ENCODE data around the gene FTCD.

DNA sequence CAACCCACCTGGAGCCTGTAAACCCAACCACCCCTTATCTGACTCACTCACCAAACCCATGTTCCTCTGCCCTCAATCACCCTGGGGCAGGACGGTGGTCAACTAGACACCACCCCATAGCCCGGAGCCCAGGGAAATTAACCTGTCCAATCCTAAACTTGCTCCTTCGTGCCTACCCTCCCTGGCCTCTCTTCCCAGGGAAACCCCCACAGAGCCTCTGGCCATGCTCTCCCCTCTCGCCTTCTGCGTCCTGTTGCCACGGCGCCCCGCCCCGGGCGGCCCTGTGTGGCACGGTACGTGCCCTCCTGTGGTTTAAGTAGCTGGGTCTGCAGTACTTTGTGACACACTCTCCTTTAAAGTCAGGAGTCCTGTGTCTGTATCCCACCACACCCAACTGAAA lies 4.0 kb upstream of the FTCD start:
- TF ChIP-seq EZH2 (IDR thresholded peaks at IDR 0.05; ENCODE audit: insufficient read depth, poor library complexity, severe bottlenecking) (no peak), EZH2phosphoT487 (IDR thresholded peaks at IDR 0.05; ENCODE audit: insufficient read depth, low read depth) (no peak)
